Cerebellar cortex (tissue), 1 donor: Measurements from ENCODE around the gene KRTAP10-2.

ENCODE experiments used
- DNase-seq: peaks from one replicate; pipeline ENCODE4 v3.0.0-alpha.2; 2015; ENCODE audit warnings: low spot score

KRTAP10-2 gene

DNA sequence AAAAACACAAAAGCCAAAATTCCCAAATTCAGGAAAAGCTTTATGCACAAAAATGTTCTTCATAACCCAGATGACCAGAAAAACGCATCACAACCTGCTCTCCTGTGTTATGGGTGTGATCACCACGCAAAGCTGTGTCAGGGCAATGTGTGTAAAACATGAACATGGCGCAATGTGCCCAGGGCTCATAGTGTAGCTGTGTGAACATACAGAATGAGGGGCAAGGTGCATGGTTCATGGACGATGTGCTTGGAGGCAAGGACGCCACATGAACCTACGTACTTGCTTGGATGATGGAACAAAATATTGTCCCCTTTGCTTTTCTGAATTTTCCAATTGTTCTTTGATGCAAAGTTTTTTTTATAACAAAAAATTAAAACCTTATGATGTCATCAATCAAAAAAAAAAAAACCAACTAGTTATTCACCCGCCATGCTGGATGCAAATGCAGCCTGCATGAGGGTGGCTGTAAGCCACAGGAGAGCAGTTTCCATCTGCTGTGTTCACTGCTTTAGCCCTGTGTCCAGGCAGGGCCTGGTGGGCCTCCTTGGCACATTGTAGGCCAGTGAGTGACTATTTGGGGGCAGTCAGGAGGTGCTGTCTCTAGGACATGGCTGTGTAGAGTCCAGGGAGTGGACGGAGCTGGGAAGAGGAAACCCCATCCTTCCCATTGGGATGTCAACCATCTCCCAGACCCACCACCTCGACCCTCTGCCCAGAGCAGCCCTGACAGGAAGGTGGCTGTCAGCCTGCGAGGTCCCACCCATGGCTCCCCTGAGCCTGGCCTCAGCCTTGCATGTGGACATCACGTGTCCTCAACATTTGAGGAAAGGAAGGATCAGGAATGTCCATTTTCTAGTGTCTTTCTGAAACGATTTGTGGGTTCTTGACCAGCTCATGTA is 25.0 kb downstream of the KRTAP10-2 start:
- no peak for DNase-seq

DNA sequence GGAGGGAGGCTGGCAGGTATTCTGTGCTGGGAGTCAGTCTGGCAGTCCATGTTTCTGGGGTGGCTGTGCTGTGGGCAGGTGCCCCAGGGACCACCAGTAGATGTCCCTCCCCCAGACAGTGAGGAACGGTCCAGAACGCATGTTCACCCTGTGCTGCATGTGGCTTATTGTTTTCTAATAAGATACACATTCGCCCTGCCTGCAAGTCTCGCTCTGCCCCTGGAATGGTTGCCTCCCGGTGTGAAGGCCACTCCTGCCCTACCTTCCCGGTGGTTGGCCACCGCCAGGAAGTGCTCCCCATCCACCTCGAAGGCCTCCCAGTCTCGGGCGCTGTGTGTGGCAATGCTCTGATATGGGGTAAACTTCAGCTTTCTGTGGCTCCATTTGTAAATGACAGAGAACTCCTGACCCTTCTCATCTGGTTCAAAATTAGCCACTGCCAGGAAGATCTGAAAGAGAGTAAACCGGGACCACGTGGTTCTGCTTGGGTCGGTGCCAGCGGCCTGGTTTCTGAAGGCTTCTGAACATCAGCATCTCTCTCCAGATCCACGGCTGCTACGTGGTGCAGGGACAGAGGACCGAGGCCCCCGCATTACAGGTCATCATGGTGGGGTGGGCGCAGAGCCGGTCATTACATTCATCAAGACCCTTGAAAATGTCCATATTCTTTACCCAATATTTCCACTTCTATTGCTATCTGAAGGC is 25.8 kb downstream of the KRTAP10-2 start:
- no peak for DNase-seq

DNA sequence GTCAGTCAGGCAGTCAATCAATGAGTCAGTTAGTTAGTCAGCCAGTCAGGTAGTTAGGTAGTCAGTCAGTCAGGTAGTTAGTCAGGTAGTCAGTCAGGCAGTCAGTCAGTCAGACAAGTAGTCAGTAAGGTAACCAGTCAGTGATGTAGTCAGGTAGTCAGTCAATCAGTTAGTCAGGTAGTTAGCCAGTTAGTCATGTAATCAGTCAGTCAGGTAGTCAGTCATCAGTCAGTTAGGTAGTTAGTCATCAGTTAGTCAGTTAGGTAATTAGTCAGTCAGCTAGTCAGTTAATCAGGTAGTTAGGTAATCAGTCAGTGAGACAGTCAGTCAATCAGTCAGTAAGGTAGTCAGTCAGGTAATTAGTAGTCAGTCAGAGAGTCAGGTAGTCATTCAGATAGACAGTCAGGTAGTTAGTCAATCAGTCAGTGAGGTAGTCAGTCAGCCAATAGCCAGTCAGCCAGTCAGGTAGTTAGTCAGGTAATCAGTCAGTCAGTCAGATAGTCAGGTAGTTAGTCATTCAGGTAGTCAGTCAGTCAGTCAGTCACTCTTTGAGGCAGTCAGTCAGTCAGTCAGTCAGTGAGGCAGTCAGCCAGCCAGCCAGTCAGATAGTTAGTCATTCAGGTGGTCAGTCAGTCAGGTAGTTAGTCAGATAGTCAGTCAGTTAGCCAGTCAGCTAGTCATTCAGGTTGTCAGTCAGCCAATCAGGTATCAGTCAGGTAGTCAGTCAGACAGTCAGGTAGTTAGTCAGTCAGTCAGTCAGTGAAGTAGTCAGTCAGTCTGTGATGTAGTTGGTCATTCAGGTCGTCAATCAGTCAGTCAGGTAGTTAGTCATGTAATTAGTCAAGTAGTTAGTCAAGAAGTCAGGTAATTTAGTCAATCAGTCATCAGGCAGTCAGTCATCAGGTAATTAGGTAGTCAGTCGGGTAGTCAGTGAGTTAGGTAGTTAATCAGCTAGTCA is 26.6 kb downstream of the KRTAP10-2 start:
- DNase-seq, result no peak

DNA sequence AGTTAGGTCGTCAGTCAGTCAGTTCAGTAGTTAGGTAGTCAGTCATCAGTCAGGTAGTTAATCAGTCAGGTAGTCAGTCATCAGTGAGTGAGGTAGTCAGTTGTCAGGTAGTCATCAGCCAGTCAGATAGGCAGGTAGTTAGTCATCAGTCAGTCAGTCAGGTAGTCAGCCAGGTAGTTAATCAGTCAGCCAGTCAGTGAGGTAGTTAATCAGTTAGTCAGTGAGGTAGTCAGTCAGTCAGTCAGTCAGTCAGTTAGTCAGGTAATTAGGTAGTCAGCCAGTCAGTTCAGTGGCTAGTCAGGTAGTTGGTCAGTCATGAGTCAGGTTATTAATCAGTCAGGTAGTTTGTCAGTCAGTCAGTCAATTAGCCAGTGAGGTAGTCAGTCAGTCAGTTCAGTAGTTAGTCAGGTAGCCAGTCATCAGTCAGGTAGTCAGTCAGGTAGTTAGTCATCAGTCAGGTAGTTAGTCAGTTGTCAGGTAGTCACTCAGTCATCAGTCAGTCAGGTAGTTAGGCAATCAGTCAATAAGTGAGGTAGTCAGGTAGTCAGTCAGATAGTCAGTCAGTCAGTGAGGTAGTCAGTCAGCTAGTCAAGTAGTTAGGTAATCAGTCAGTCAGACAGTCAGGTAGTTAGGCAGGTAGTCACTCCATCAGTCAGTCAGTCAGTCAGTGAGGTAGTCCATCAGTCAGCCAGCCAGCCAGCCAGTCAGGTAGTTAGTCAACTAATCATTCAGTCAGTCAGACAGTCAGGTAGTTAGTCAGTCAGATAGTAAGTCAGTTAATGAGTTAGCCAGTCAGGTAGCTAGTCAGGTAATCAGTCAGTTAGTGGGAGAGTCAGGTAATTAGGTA is 27.5 kb downstream of the KRTAP10-2 start:
- no peak for DNase-seq

DNA sequence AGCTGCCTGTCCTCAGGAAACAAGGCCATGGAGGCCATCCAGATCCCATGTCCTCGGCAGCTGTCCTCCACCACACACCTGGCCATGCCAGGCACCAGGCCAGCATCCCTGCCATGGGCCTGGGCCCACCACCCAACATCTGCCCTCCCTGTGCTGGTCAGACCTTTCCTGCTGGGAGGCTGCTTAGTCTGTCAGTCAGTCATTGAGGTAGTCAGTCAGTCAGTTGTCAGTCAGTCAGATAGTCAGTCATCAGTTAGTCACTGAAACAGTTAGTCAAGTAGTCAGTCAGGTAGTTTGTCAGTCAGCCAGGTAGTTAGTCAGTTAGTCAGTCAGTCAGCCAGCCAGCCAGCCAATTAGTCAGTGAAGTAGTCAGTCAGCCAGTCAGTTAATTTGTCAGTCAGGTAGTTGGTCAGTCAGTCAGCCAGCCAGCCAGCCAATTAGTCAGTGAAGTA is 28.5 kb downstream of the KRTAP10-2 start:
- no peak for DNase-seq

DNA sequence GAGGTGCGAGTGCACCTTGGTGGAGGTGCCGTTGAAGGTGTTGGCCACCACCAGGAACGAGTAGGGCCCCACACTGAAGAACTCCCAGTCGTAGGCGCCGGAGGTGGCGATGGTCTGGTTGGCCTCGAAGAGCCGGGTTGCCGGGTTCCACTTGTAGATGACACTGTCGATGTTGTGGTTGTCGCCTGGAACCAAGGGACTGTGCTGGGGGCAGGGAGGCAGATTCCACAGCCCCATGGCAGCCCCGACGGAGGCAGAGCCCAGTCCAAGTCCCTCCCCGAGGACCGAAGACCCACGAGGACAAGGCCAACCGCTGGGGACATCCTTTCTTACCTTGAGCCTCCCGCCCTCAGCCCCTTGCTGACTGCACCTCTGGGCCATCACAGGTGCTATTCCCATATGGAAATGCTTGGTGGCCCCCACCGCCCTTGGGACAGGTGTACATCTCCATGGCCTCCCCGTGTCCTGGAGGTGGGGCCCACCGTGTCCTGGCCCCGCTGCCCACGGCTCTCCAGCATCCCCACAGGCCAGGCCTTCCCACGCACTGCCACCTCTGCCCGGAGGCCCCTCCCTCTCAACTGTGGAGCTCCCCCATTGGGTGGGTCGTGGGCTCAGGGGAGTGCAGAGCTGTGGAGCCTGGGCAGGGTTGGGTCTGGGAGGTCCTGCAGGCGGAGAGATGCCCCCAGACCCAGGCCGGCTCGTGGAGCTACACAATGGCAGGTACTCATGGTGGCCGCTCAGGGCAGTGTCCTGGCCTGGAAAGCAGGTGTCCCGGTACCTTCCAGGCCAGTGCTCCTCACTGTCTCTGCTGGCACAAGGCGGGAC is 29.2 kb downstream of the KRTAP10-2 start:
- no peak for DNase-seq

DNA sequence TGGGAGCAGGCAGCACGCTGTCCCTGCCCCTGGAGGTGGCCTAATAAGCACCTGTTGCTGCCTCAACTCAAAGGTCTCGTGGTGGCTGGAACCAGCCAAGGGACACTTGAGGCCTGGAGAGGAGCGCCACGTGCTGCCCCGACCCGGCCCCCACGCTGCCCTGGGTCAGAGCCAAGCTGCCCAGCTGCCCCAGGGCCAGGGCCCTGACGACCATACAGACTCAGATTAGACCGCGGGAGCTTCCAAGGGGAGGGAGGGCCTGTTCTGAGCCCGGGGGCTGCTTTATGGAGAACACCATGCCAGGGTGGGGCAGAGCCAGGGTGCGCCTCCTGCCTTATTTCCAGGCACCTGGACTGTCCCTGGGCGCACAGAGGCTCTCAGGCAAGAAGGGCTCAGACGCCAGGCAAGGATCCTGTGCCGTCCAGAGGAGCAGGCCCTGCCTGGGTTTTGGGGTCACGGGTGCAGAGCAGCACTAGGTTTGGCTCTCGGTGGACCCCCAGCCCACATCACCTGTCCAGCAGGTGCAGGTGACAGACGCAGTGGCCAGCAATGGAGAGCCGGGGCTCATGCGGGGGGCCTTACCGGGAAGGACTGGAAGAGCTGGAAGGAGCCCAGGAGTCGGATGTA is 29.9 kb downstream of the KRTAP10-2 start:
- DNase-seq, result no peak

DNA sequence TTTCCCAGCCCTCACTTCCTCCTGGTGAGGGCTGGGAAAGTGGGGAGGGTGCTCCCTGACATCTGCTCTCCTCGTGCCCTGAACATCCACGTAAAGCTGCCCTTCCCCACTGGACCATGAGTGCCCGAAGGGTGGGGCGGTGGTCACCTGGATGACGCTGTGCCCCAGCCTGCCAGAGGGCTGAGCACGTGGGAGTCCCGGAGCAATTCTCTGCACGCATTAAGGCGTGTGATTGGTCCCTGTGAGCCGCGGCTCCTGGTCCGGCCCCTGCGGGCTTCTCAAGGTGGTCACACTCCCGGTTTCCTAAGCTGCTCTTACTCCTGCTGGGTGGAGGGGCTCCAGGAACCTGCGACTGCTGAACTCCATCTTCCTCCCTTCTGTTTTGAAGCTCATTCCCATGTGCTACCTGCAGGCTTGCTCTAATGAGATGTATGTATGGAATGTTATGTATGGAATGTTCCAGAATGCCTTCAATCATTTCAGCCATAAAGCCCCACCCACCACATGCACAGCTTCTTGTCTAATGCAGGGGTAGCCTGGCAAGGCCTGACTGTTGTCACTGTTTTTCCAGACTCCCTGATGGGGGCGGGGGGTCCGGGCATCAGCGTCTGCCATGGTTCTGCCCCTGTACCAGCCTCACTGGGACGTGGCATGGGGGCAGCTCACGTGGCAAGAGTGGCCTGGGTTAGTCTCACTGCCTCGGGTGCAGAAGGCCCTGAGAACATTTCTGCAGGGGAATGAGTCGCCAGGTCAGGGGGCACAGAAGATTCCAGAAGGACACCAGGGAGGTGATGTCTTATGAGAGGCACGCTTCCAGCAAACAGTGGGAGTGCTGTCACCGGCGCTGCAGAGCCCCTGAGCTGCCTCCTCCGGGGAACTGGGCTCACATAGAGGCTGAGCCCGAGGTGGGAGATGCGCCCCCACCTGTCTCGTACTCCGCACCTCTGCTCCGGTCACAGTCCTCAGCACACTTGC is 30.7 kb downstream of the KRTAP10-2 start:
- no peak for DNase-seq

DNA sequence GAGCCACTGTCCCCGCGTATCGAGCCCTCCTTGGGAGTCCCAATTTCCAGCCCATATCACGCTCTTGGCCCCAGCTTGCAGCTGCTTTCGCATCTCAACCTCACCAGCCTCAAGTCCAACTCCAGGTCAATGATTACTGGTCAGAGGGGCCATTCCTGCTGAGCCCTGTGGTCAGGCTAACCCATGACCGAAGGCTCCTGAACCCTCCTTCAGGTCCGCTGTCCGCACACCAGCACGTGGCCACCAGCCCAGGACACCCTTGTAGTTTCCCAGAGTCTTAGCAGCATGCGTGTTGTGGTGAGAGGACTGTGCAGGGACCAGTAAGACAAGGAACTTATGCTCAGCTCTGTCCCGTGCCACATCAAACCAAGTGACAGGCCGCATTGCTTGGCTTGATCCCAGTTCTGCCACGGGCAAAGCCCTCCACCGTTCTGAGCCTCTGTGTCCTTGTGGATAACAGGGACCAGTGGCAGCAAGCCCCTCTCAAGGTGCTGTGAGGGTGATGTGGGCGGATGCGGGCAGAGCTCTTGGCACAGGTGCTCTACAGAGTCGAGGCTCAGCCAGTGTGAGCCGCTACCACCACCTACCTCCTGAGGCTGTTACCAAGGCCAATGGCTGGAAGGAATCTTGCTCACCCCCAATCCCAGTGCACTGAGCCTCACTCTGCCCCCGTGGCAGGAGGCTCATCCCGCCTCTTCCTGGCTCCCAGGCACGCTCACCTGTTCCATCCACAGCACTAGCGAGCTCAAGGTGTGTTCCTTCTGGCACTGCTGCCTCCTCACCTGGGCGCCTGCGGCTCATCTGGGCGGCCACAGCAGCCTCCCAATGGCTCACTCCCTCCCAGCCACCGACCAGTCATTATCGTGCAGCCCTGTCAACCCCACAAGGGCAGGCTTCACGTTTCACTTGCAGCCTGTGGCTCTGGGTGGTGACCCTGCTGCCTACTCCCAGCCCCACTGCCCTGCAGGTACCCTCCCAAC is 31.7 kb downstream of the KRTAP10-2 start:
- no peak for DNase-seq

DNA sequence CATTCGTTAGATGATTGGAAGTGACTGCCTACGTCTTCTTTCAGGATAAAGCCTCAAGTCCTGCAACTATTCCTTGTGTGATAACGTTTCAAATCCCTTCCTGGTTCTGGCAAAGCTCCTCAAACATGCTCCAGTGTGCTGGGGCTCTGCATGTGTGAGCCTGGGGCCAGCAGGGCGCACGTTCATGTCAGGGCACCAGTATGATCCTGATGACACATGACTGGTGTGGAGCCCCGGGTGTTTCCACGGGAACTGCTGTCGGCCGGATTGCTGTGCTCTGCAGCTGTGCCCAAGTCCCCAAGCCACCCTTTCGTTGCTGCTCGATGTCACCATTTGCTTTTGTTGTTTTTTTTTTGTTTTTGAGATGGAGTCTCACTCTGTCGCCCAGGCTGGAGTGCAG is 32.6 kb downstream of the KRTAP10-2 start:
- no peak for DNase-seq

DNA sequence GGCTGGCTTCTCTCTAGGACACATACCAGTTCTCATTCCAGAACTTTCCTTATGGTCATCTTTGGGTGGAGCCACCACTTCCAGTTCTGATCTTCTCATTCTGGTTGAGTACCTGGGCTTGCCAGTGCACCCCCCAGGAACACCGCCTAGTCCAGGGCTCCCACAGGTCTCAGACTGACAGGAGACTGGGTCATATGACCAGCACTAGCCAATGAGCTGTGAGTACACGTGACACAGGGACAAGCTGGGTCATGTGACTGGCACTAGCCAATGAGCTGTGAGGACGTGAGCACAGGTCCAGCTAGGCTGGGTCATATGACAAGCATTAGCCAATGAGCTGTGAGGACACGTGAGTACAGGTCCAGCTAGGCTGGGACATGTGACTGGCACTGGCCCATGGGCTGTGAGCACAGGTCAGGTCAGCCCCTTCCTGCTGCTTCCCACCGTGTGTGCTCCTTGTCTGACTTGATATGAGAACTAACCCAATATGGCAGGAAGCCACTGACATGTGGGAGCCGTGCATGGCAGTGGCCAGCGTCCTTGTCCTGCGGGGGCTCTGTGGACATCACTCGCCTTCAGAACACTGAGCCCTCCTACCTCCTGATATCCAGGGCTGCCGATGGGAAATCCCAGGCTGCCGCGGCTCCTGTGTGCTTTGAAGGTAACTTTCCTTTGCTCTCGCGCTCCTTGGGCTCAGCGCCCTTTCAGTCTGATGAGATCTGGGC is 34.0 kb downstream of the KRTAP10-2 start:
- peak; percentile 89 for DNase-seq

DNA sequence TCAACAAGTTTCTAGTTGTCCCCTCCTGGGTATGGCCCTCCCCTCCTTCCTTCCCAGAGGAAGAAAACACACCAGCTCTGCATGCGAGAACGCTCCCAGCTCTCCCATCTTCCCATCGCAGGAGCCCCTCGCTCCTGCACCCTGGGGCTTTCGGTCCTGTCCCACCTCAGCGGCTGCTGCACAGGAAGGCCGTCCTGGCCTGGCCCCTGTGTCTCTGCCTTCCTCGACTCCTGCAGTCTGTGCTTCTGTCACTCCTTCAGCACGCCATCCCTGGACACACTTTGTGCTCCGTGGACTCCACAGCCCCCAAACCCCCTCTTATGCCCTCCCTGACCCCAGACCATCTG is 34.5 kb downstream of the KRTAP10-2 start:
- no peak for DNase-seq

DNA sequence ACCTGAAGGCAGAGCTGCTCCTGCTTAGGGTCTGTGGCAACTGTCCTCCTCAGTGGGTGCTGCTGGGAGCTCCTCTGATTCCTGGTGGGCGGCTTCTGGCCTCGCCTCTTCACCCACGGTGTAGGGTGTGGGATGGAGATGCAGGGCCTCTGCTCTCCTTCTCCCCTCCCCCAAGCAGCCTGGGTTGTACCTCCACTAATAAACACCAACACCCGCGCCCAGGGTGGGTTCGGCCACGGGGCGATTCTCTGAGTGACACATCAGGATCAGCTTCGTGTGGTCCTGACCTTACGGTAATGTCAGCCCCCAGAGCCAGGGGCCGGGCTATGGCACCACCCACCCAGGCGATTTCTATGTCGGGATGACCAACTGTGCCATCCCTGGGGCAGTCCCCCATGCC is 35.0 kb downstream of the KRTAP10-2 start:
- DNase-seq, result no peak

DNA sequence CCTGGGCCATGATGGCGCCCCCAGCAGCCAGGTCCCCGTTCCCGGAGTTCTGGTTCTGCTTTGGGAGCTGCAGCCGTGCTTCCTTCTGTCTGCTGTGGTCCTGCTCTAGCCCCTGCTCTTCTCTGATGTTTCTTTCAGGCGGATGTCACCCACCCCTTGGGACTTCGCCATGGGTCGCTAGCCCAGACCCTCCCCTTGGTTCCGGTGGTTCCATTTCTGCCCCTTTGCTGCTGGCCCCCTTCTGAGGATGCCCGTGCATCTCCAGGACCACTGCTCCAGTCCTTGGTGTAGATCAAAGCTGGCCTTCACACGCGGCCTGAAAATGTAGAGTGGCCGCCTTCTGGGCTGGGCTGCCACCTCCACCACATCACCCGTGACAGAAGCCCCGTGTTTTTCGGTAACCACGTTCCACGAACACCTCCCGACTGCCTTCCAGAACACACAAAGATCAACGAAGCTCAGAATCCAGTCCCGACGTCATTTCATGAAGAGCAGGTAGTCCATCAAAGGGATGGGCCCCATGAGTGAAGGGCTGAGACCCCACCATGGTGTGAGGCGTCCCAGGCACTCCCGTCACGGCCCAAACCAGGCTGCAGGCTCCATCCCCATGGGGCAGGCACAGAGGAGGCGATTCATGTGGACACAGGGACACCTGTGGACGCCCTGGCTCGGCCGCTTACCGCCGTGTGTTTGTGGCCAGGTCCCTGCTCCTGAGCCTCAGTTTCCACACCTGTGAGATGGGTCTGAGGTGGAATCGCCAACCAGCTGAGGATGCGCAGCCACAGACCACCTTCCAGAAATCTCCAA is 35.7 kb downstream of the KRTAP10-2 start:
- no peak for DNase-seq

DNA sequence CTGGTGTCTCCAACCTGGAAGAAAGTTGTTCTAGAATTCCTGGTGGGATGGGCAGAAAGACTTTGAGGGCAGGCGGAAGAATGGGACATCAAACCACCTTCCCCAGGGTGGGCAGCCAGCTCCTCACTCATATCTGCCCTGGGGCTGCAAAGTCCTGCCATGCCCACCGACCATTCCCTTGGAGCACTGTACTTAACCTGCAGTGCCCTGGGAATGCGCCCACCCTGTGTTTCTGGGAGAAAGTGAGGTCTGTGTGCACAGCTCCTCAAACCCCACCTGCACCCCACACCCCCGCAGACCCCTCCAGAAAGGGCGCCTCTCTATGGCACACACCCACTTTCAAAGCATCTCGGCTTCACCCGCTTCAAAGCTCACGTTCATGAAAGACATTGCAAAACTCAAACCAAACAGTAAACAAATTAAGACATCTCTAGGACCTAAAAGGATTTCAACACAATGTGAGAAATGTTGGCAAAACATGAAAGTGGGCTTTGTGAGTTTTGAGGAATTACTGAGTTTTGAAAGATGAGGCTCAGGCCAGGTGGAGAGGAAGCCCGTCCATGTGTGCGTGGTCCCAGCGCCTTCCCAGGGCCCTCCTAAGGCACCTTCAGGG is 36.5 kb downstream of the KRTAP10-2 start:
- no peak for DNase-seq

DNA sequence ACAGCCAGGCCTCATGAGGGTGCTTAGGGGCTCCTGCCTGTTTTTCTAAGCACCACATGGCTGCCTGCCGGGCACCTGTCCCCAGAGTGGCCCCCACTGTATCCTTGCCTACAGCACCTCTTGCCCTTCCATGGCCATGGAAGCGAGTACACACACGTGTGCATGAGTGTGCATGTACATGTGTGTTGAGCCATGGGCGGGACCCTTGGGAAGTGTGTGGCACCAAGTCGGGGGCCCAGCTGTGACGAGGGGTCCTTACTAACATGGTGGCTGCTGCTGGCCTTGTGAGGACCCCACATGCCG is 37.1 kb downstream of the KRTAP10-2 start:
- DNase-seq, result no peak
